WTC11 (cell line): ENCODE results near the gene NKX6-2. TPM values are rescaled to one million over a fixed set of nuclear protein-coding genes. Genes with fewer than 3 reads are reported as not detected.
A peak's percentile ranks its signal among the peaks of the same experiment; 100 is the strongest.
"Not testable (repeated sequence)": the region's sequence is repeated elsewhere in the genome, so short reads cannot be mapped to it uniquely, and the experiment has no call there.

Experiments
- ATAC-seq: fragments of 200-7000 bp; cut with Tn5 transposase; 2 replicates; pipeline ENCODE4 v1.10.0; 2021; ENCODE audit warnings: mild to moderate bottlenecking, moderate library complexity
- CTCF ChIA-PET: fragments of 300-600 bp; sonication (Branson Sonifier 250); formaldehyde crosslinking; loops from one replicate; lab custom pipeline; 2021; ENCODE audit warnings: antibody characterized with exemption; lab: Charles Lee
- POLR2A ChIA-PET: fragments of 350-600 bp; sonication (Branson Sonifier 250); formaldehyde crosslinking; loops from one replicate; lab custom pipeline; 2021; ENCODE audit warnings: antibody characterized with exemption; lab: Charles Lee
- DNase-seq: peaks from one replicate; pipeline ENCODE4 v3.0.0; 2021; ENCODE audit warnings: low spot score
- H3K27ac Mint-ChIP-seq: 2 replicates; pipeline ENCODE4 v1.8.0; 2021; ENCODE audit warnings: mixed read lengths
- H3K27me3 Mint-ChIP-seq: 2 replicates; pipeline ENCODE4 v1.8.0; 2021; ENCODE audit warnings: low read depth, mild to moderate bottlenecking, moderate library complexity, mixed read lengths
- H3K36me3 Mint-ChIP-seq: 2 replicates; pipeline ENCODE4 v1.8.0; 2021; ENCODE audit warnings: mixed read lengths
- H3K4me1 Mint-ChIP-seq: 2 replicates; pipeline ENCODE4 v1.8.0; 2022; ENCODE audit warnings: mixed read lengths
- H3K4me3 Mint-ChIP-seq: 2 replicates; pipeline ENCODE4 v1.8.0; 2021; ENCODE audit warnings: mild to moderate bottlenecking, moderate library complexity, mixed read lengths
- H3K9me3 Mint-ChIP-seq: 2 replicates; pipeline ENCODE4 v1.8.0; 2021; ENCODE audit warnings: mixed read lengths
- GTF2I ChIP-seq: fragments of 250-450 bp; sonication (Bioruptor Pico); conservative IDR thresholded peaks from 2 replicates; pipeline ENCODE4 v1.4.0; 2021; ENCODE audit warnings: mild to moderate bottlenecking
- HMGA2 ChIP-seq: fragments of 250-450 bp; sonication (Bioruptor Pico); IDR thresholded peaks from 2 replicates; pipeline ENCODE4 v1.4.0; 2021; ENCODE audit warnings: mild to moderate bottlenecking, moderate library complexity
- IRF2 ChIP-seq: sonication (generic); formaldehyde crosslinking; IDR thresholded peaks from 2 replicates; pipeline ENCODE4 v1.8.0; 2022; ENCODE audit warnings: low read depth, missing genetic modification reagents, borderline replicate concordance
- NFATC4 ChIP-seq: fragments of 250-450 bp; sonication (Bioruptor Pico); IDR thresholded peaks from 2 replicates; pipeline ENCODE4 v1.9.0; 2021; ENCODE audit warnings: mild to moderate bottlenecking
- RELA ChIP-seq: sonication (generic); formaldehyde crosslinking; IDR thresholded peaks from 2 replicates; pipeline ENCODE4 v1.8.1; 2022; ENCODE audit warnings: missing genetic modification reagents, mild to moderate bottlenecking, borderline replicate concordance
- ZNF121 ChIP-seq: sonication (generic); formaldehyde crosslinking; IDR thresholded peaks from 2 replicates; pipeline ENCODE4 v1.8.0; 2023; ENCODE audit warnings: missing genetic modification reagents
- ZNF263 ChIP-seq: sonication (generic); formaldehyde crosslinking; IDR thresholded peaks from 2 replicates; pipeline ENCODE4 v1.8.1; 2022; ENCODE audit warnings: low read depth, mild to moderate bottlenecking, moderate library complexity, missing genetic modification reagents
- ZNF317 ChIP-seq: sonication (generic); formaldehyde crosslinking; IDR thresholded peaks from 2 replicates; pipeline ENCODE4 v1.8.1; 2023; ENCODE audit warnings: low read depth, mild to moderate bottlenecking, moderate library complexity, missing genetic modification reagents, borderline replicate concordance
- ZNF416 ChIP-seq: fragments of 250-450 bp; sonication (Bioruptor Pico); IDR thresholded peaks from 2 replicates; pipeline ENCODE4 v1.9.0; 2021; ENCODE audit warnings: mild to moderate bottlenecking, inconsistent platforms
- total RNA-seq: library from RNA; stranded (reverse); gene quantifications from 3 replicates; pipeline ENCODE4 v1.2.3, GENCODE V29; 2021
- TF ChIP-seq, protein P1 (sequence below): sonication (generic); formaldehyde crosslinking; IDR thresholded peaks from 2 replicates; pipeline ENCODE4 v1.8.1; 2023; ENCODE audit warnings: mild to moderate bottlenecking, moderate library complexity, missing genetic modification reagents
- TF ChIP-seq, protein P2 (sequence below): fragments of 250-450 bp; sonication (Bioruptor Pico); IDR thresholded peaks from 2 replicates; pipeline ENCODE4 v1.8.0; 2021; ENCODE audit warnings: mild to moderate bottlenecking
- TF ChIP-seq, protein P3 (sequence below): fragments of 250-450 bp; sonication (Bioruptor Pico); IDR thresholded peaks from 2 replicates; pipeline ENCODE4 v1.9.0; 2021; ENCODE audit warnings: mild to moderate bottlenecking, borderline replicate concordance
- TF ChIP-seq, protein P4 (sequence below): sonication (generic); formaldehyde crosslinking; IDR thresholded peaks from 2 replicates; pipeline ENCODE4 v1.8.1; 2023; ENCODE audit warnings: mild to moderate bottlenecking, missing genetic modification reagents, borderline replicate concordance
- TF ChIP-seq, protein P5 (sequence below): sonication (generic); formaldehyde crosslinking; IDR thresholded peaks from 2 replicates; pipeline ENCODE4 v1.8.0; 2022; ENCODE audit warnings: mild to moderate bottlenecking, missing genetic modification reagents

NKX6-2 gene
- total RNA-seq, 1 experiment from 2014 or later: 0.15 TPM

DNA sequence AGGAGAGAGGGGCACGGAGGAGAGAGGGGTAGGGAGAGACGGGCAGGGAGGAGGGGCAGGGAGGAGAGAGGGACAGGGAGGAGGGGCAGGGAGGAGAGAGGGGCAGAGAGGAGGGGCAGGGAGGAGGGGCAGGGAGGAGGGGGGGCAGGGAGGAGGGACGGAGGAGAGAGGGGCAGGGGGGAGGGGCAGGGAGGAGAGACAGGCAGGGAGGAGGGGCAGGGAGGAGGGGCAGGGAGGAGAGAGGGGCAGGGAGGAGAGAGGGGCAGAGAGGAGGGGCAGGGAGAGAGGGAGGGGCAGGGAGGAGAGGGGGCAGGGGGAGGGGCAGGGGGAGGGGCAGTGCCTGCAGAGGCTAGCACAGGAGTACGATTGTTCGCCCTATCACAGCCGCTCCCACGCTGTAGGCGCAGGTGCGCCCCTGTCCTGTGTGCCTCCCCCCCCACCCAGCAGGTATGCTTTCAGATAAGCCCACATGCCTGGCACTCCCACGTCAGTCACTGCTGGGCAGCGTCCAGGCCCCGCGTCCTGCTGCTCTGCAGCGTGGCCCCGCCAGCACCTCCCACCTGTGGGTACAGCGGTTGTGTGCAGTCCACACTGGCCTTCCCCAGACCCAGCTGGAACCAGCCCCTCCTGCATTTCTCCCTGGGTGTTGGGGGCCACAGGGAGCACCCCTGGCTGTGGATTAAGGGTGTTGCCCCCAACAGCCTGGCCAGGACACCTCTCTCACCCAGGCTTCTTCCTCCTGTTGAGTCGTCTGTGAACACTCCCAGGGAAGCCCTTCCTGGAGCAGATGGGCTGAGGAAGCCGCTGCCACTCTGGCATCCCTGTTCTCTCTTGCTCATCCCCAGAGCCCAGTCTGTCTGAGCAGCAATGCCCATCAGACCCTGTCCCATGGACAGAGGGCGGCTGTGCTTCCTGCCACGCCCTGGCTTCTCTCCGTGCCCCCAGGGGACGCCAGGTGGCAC lies 10.8 kb downstream of the NKX6-2 start (continued):
- TF ChIP-seq, protein P1, sequence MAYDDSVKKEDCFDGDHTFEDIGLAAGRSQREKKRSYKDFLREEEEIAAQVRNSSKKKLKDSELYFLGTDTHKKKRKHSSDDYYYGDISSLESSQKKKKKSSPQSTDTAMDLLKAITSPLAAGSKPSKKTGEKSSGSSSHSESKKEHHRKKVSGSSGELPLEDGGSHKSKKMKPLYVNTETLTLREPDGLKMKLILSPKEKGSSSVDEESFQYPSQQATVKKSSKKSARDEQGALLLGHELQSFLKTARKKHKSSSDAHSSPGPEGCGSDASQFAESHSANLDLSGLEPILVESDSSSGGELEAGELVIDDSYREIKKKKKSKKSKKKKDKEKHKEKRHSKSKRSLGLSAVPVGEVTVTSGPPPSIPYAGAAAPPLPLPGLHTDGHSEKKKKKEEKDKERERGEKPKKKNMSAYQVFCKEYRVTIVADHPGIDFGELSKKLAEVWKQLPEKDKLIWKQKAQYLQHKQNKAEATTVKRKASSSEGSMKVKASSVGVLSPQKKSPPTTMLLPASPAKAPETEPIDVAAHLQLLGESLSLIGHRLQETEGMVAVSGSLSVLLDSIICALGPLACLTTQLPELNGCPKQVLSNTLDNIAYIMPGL (CRISPR knock-in tag): no peak
- TF ChIP-seq ZNF263 (CRISPR knock-in tag) (no peak; the same call in 1 of the 2 replicates), ZNF416 (CRISPR knock-in tag) (no peak), RELA (CRISPR knock-in tag) (no peak)

DNA sequence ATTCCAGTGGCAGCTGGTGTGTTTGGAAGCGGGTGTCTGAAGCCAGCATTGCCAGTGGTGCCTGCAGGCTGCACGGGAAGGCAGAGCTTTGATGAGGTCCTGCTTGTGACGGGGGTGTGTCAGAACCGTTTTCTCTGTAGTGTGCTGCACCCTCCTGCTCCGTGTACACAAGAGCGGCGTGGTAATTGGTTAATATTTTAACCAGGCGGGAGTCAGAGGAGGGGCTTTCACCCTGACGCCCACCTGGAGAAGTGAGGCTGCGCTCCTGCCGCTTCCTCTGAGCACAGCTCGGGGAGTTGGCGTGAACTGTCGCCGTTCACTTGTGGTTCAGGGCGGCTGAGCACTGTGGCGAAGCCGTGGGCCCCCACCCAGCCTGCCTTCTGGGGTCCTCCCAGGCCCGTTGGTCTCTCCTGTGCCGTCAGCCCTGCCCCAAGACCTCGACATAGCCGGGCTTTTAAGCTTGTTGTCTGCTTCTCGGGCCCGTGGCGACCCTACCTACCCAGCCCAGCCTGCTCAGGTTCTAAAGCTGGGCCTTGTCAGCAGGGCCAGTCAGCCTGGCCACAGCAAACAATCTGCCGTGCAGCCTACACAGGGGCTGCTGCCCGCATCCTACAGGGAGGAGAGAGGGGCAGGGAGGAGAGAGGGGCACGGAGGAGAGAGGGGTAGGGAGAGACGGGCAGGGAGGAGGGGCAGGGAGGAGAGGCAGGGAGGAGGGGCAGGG lies 11.6 kb downstream of the NKX6-2 start:
- peaks cover 11% of the 10 kb centered on the region for H3K9me3 Mint-ChIP-seq
- H3K36me3 Mint-ChIP-seq: peaks cover 16% of the 10 kb centered on the region
- POLR2A ChIA-PET: no interaction called here
- no peak for TF ChIP-seq IRF2 (CRISPR knock-in tag)
- TF ChIP-seq, protein P2, sequence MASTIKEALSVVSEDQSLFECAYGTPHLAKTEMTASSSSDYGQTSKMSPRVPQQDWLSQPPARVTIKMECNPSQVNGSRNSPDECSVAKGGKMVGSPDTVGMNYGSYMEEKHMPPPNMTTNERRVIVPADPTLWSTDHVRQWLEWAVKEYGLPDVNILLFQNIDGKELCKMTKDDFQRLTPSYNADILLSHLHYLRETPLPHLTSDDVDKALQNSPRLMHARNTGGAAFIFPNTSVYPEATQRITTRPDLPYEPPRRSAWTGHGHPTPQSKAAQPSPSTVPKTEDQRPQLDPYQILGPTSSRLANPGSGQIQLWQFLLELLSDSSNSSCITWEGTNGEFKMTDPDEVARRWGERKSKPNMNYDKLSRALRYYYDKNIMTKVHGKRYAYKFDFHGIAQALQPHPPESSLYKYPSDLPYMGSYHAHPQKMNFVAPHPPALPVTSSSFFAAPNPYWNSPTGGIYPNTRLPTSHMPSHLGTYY (CRISPR knock-in tag): no peak
- TF ChIP-seq ZNF121: peak; percentile 74
- no peak for TF ChIP-seq HMGA2 (CRISPR knock-in tag)
- TF ChIP-seq ZNF317 (CRISPR knock-in tag): no peak
- TF ChIP-seq GTF2I (CRISPR knock-in tag): no peak
- TF ChIP-seq, all 79 proteins: peak for 1
- H3K4me3 Mint-ChIP-seq: no peak overlapping the region
- CTCF ChIA-PET: interaction anchor here (0.9 to 1.5 kb wide), 2 partner anchors 118 to 120 kb away, joined by 3 to 5 read pairs; no protein-coding TSS in a partner anchor
- H3K27ac Mint-ChIP-seq: no peak overlapping the region
- H3K27me3 Mint-ChIP-seq: no peaks in the 10 kb centered on the region
- ATAC-seq (no peak), DNase-seq (no peak)
- no peaks in the 10 kb centered on the region for H3K4me1 Mint-ChIP-seq

DNA sequence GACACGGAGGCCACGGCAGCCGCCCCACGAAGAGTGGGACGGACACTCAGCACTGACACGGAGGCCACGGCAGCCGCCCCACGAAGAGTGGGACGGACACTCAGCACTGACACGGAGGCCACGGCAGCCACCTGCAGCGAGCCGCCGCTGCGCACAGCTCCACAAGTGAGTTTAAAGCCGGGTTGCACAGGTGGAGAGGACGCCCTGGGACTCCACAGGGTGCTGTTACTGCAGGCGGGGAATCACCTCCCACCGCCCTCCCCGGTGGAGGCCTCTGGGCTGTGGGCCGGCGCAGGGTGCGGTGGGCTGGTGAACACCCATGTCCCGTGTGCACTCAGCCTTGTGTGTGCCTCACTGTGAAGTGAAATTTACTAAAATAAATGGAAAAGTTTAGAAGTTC lies 13.1 kb downstream of the NKX6-2 start:
- H3K4me1 Mint-ChIP-seq, CTCF ChIA-PET, DNase-seq, H3K4me3 Mint-ChIP-seq, H3K27ac Mint-ChIP-seq, ATAC-seq, H3K27me3 Mint-ChIP-seq, POLR2A ChIA-PET: not testable (repeated sequence)
- Mint-ChIP-seq H3K36me3 (peaks cover 16% of the 10 kb centered on the region), H3K9me3 (peaks cover 11% of the 10 kb centered on the region)

DNA sequence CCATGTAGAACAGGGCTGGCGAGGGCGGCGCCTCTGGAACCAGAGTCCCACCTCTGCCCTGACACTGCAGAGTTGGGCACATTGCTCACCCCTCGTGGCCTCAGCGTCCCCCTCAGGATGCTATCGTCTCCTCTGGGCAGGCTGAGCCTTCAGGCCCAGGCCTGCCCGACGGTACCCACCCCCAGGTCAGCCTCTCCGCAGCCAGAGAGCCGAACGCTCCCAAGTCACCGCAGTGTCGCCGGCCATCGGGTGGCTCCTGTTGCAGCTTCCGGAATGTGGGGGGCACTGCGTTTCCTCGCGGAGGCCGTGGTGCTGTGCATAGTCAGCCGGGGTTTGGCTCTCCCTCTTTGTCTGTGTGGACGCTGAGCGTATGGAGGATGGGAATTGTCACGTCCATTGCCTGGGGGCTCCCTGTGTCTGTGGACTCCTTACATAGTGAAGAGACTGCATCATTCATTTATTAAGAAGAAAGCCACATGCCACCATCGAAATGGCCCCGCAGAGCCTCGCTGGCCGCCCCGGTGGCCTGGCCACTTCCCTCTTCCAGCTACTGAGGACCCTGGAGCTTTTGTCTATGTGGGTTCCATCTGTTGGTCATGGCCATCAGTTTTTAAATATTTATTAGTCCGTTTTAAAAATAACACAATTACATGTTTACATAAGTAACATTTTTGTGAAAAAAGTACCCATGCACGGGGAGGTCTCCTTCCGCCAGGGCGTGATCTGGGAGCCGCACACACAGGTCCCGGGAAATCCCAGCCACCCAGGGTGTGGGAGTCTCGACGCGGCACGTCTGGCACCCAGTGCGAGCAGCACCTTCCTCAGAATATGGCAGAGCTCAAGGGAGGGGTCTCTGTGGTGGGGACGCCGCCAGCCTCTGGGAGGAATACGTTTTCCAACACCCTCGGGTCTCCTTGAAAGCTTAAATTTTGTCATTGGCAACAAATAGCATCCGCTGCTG lies 15.6 kb downstream of the NKX6-2 start:
- Mint-ChIP-seq H3K4me1 (no peaks in the 10 kb centered on the region), H3K4me3 (no peak overlapping the region), H3K27ac (no peak overlapping the region), H3K9me3 (peaks cover 14% of the 10 kb centered on the region), H3K36me3 (peaks cover 21% of the 10 kb centered on the region), H3K27me3 (no peaks in the 10 kb centered on the region)
- ChIA-PET CTCF (no interaction called here), POLR2A (no interaction called here)
- ATAC-seq: no peak
- no peak for DNase-seq
- TF ChIP-seq, protein P3, sequence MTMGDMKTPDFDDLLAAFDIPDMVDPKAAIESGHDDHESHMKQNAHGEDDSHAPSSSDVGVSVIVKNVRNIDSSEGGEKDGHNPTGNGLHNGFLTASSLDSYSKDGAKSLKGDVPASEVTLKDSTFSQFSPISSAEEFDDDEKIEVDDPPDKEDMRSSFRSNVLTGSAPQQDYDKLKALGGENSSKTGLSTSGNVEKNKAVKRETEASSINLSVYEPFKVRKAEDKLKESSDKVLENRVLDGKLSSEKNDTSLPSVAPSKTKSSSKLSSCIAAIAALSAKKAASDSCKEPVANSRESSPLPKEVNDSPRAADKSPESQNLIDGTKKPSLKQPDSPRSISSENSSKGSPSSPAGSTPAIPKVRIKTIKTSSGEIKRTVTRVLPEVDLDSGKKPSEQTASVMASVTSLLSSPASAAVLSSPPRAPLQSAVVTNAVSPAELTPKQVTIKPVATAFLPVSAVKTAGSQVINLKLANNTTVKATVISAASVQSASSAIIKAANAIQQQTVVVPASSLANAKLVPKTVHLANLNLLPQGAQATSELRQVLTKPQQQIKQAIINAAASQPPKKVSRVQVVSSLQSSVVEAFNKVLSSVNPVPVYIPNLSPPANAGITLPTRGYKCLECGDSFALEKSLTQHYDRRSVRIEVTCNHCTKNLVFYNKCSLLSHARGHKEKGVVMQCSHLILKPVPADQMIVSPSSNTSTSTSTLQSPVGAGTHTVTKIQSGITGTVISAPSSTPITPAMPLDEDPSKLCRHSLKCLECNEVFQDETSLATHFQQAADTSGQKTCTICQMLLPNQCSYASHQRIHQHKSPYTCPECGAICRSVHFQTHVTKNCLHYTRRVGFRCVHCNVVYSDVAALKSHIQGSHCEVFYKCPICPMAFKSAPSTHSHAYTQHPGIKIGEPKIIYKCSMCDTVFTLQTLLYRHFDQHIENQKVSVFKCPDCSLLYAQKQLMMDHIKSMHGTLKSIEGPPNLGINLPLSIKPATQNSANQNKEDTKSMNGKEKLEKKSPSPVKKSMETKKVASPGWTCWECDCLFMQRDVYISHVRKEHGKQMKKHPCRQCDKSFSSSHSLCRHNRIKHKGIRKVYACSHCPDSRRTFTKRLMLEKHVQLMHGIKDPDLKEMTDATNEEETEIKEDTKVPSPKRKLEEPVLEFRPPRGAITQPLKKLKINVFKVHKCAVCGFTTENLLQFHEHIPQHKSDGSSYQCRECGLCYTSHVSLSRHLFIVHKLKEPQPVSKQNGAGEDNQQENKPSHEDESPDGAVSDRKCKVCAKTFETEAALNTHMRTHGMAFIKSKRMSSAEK (CRISPR knock-in tag): no peak
- TF ChIP-seq NFATC4 (CRISPR knock-in tag): no peak
- TF ChIP-seq, protein P4, sequence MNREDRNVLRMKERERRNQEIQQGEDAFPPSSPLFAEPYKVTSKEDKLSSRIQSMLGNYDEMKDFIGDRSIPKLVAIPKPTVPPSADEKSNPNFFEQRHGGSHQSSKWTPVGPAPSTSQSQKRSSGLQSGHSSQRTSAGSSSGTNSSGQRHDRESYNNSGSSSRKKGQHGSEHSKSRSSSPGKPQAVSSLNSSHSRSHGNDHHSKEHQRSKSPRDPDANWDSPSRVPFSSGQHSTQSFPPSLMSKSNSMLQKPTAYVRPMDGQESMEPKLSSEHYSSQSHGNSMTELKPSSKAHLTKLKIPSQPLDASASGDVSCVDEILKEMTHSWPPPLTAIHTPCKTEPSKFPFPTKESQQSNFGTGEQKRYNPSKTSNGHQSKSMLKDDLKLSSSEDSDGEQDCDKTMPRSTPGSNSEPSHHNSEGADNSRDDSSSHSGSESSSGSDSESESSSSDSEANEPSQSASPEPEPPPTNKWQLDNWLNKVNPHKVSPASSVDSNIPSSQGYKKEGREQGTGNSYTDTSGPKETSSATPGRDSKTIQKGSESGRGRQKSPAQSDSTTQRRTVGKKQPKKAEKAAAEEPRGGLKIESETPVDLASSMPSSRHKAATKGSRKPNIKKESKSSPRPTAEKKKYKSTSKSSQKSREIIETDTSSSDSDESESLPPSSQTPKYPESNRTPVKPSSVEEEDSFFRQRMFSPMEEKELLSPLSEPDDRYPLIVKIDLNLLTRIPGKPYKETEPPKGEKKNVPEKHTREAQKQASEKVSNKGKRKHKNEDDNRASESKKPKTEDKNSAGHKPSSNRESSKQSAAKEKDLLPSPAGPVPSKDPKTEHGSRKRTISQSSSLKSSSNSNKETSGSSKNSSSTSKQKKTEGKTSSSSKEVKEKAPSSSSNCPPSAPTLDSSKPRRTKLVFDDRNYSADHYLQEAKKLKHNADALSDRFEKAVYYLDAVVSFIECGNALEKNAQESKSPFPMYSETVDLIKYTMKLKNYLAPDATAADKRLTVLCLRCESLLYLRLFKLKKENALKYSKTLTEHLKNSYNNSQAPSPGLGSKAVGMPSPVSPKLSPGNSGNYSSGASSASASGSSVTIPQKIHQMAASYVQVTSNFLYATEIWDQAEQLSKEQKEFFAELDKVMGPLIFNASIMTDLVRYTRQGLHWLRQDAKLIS (CRISPR knock-in tag): no peak
- TF ChIP-seq, protein P5, sequence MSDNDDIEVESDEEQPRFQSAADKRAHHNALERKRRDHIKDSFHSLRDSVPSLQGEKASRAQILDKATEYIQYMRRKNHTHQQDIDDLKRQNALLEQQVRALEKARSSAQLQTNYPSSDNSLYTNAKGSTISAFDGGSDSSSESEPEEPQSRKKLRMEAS (CRISPR knock-in tag): no peak
